Breast epithelium (tissue), 4 donors: Measurements from ENCODE around the gene ABCC2. TPM values are rescaled to one million over a fixed set of nuclear protein-coding genes. Genes with fewer than 3 reads are reported as not detected.

Source experiments
- DNase-seq, 2 donors: peaks; one replicate each; pipeline ENCODE4 v3.0.0-alpha.2; 2019; ENCODE audit warnings: low spot score in 2 of 2
- H3K27ac ChIP-seq, 2 donors: fragments of 200-600 bp; sonication (generic) in 1 of 2; one replicate each; pipeline ENCODE4 v1.5.1; 2016 to 2019; ENCODE audit warnings: mild to moderate bottlenecking in 1 of 2
- H3K27me3 ChIP-seq, 2 donors: fragments of 200-600 bp; sonication (generic) in 1 of 2; one replicate each; pipeline versions ENCODE4 v1.5.1 to v1.6.0; 2017 to 2019; ENCODE audit warnings: control low read depth in 1 of 2, mild to moderate bottlenecking in 1 of 2
- H3K36me3 ChIP-seq: fragments of 200-600 bp; one replicate; pipeline ENCODE4 v1.5.1; 2019
- H3K4me1 ChIP-seq, 2 donors: fragments of 200-600 bp; sonication (generic); one replicate each; pipeline ENCODE4 v1.5.1; 2016 to 2019; ENCODE audit warnings: control low read depth in 1 of 2
- H3K4me3 ChIP-seq, 3 donors: fragments of 200-600 bp; sonication (generic); 1 replicate in 2 of 3; 2 replicates in 1 of 3; pipeline ENCODE4 v1.5.1; 2016 to 2019; ENCODE audit warnings: mild to moderate bottlenecking in 3 of 3, moderate library complexity in 2 of 3
- H3K9me3 ChIP-seq, 2 donors: fragments of 200-600 bp; sonication (generic) in 1 of 2; one replicate each; pipeline ENCODE4 v1.5.1; 2016 to 2019; ENCODE audit warnings: control low read depth in 1 of 2
- POLR2A ChIP-seq: fragments of 450-650 bp; IDR thresholded peaks from one replicate; pipeline ENCODE4 v1.6.1; 2016; ENCODE audit warnings: antibody characterized with exemption, mild to moderate bottlenecking, moderate library complexity
- POLR2AphosphoS5 ChIP-seq, 3 donors: sonication (generic); formaldehyde crosslinking; IDR thresholded peaks; one replicate each; pipeline ENCODE4 v1.6.1; 2017; ENCODE audit warnings: antibody characterized with exemption in 3 of 3
- intact Hi-C: fragments of 100-400 bp; cut with DNase I; formaldehyde crosslinking; loops from one replicate; pipeline ENCODE4 v1.15.1; 2023; ENCODE audit warnings: low total_unique reads
- total RNA-seq, 3 donors: library from RNA; depleted of rRNA; stranded (reverse); fragments of >200 nt; gene quantifications; one replicate each; pipeline ENCODE4 v1.1.0, GENCODE V29; 2016
- TF ChIP-seq, protein P1 (sequence below), 3 donors: fragments of 450-650 bp; IDR thresholded peaks; one replicate each; pipeline ENCODE4 v1.5.1; 2016 to 2017; ENCODE audit warnings: antibody characterized with exemption in 3 of 3, mild to moderate bottlenecking in 3 of 3, moderate library complexity in 3 of 3

The ABCC2 gene
- total RNA-seq, 3 donors from 2014 or later = 2.0 to 3.1 (median 2.1) TPM

DNA sequence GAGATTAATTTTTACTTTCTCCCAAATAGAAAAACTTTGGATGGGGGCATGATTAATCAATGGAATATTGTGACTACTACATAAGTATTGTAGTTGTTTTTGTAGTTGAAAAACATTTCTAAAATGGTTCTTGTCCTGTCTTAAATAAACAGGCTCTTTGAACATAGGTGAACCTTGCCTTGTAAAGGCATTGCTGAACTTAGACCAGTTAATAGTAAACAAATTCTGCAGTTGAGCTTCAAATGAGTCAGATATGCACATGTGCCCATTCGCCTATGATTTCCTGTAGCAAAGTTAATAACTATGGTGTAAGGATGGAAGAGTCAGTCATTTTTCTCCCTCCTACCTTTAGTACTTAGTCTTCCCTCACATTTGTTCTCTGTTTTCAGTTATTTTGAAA is 27.8 kb upstream of the ABCC2 start:
- H3K9me3 ChIP-seq = no peaks in the 10 kb centered on the region
- no peak overlapping the region for H3K27ac ChIP-seq
- peaks cover 6% of the 10 kb centered on the region for H3K36me3 ChIP-seq
- H3K4me1 ChIP-seq = no peaks in the 10 kb centered on the region
- TF ChIP-seq POLR2A (no peak), POLR2AphosphoS5 (IDR thresholded peaks at IDR 0.05) (no peak)
- TF ChIP-seq, protein P1, sequence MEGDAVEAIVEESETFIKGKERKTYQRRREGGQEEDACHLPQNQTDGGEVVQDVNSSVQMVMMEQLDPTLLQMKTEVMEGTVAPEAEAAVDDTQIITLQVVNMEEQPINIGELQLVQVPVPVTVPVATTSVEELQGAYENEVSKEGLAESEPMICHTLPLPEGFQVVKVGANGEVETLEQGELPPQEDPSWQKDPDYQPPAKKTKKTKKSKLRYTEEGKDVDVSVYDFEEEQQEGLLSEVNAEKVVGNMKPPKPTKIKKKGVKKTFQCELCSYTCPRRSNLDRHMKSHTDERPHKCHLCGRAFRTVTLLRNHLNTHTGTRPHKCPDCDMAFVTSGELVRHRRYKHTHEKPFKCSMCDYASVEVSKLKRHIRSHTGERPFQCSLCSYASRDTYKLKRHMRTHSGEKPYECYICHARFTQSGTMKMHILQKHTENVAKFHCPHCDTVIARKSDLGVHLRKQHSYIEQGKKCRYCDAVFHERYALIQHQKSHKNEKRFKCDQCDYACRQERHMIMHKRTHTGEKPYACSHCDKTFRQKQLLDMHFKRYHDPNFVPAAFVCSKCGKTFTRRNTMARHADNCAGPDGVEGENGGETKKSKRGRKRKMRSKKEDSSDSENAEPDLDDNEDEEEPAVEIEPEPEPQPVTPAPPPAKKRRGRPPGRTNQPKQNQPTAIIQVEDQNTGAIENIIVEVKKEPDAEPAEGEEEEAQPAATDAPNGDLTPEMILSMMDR (IDR thresholded peaks at IDR 0.05) = no peak
- no peak for DNase-seq
- intact Hi-C loops = no loop called here
- no peak overlapping the region for H3K4me3 ChIP-seq
- no peaks in the 10 kb centered on the region for H3K27me3 ChIP-seq

DNA sequence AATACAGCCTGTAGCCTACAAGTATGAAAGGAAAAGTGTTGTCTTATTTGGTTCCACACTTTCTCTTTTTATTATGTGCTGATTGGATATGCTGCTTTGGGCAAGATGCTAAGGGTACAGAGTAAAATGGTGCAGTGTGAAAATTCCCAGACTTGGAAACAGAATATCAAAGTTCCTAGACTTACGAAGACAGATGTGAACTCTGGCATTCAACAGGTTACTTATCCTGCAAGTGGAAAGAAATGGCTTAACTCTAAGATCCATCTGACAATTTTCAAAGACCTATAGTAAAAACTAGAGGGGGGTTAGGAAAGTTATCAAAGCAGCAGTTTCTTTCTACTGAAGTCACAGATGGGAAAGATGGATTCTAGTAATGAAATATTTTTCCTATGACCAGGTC is 26.3 kb upstream of the ABCC2 start:
- Histone ChIP-seq H3K4me3 (no peak overlapping the region), H3K27me3 (no peaks in the 10 kb centered on the region), H3K4me1 (no peaks in the 10 kb centered on the region), H3K27ac (no peak overlapping the region), H3K9me3 (no peaks in the 10 kb centered on the region), H3K36me3 (peaks cover 6% of the 10 kb centered on the region)
- intact Hi-C loops = no loop called here
- TF ChIP-seq POLR2AphosphoS5 (IDR thresholded peaks at IDR 0.05) (no peak), POLR2A (no peak)
- TF ChIP-seq, protein P1 (IDR thresholded peaks at IDR 0.05) = no peak
- no peak for DNase-seq

DNA sequence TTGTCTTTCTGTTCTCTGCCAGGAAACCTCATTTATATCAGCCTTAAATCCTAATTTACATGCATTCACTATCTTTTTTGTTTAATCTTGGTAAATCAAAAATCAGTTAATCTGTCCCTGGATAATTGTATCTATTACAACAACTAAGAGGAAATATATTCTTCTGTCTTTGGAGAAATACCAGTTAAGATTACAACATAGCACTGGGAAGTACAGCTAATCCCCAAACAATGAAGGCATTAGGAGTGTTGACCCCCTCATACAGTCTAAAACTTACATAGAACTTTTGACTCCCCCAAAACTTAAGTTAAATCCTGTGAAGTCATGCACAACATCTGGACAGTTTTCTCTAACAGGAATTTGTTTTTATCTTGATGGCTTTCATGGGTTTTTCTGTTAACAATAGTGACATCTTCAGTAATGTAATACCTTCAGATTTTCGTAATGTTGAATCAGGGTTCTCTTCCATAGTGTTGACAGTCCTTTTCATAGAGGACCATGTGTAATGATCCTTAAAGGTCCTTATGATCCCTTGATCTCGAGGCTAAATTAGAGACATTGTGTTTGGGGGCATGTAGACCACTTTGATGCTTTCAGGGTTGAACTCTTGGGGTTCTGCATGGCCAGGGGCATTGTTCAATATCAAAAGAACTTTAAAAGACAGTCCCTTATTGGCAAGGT is 24.1 kb upstream of the ABCC2 start:
- DNase-seq = no peak

DNA sequence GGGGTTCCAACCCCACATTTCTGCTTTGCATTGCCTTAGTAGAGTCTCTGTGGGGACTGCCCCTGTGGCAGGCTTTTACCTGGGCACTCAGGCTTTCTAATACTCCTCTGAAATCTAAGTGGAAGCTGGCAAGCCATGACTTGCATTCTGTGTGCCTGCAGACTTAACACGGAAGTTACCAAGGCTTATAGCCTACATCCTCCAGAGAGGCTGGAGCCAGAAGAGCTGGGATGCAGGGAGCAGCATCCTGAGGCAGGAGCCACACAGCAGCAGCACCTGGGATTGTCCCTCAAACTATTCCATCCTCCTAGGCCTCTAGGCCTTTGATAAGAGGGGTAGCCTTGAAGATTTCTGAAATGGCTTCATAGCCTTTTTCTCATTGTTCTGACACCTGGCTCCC is 22.1 kb upstream of the ABCC2 start:
- intact Hi-C loops = no loop called here
- H3K4me1 ChIP-seq = no peaks in the 10 kb centered on the region
- H3K27ac ChIP-seq = no peak overlapping the region
- H3K4me3 ChIP-seq = no peak overlapping the region
- DNase-seq = no peak
- no peaks in the 10 kb centered on the region for H3K27me3 ChIP-seq
- peaks cover 6% of the 10 kb centered on the region for H3K36me3 ChIP-seq
- H3K9me3 ChIP-seq = peaks cover 0 to 6% of the 10 kb centered on the region in 2 donors
- TF ChIP-seq POLR2AphosphoS5 (IDR thresholded peaks at IDR 0.05) (no peak), POLR2A (no peak)
- TF ChIP-seq, protein P1 (IDR thresholded peaks at IDR 0.05) = no peak

More for the DNA sequence above, 24.1 kb upstream of the ABCC2 start:
- H3K27me3 ChIP-seq = no peaks in the 10 kb centered on the region
- intact Hi-C loops = no loop called here
- H3K9me3 ChIP-seq = peaks cover 0 to under 1% of the 10 kb centered on the region in 2 donors
- no peak overlapping the region for H3K27ac ChIP-seq
- H3K4me3 ChIP-seq = no peak overlapping the region
- peaks cover 6% of the 10 kb centered on the region for H3K36me3 ChIP-seq
- no peaks in the 10 kb centered on the region for H3K4me1 ChIP-seq
- no peak for TF ChIP-seq POLR2A
- TF ChIP-seq, protein P1 (IDR thresholded peaks at IDR 0.05) = no peak
- TF ChIP-seq POLR2AphosphoS5 (IDR thresholded peaks at IDR 0.05) = no peak

DNA sequence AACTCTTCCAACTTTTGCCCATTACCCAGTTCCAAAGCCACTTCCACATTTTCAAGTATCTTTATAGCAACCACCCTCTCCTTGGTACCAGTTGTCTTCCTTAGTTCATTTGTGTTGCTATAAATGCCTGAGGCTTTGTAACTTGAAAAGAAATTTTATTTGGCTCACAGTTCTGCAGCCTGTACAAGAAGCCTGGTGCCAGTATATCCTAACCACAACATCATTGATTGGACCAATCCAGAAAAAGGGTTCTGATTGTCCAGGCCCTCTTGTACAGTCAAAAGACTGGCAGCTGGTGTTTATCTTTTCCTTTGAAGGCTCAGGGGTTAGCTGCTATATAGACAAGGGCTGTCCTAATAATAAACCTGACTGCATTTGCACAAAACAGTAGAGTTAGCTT is 21.1 kb upstream of the ABCC2 start:
- intact Hi-C loops = no loop called here
- Histone ChIP-seq H3K27ac (no peak overlapping the region), H3K4me1 (no peaks in the 10 kb centered on the region), H3K36me3 (no peaks in the 10 kb centered on the region), H3K27me3 (no peaks in the 10 kb centered on the region), H3K4me3 (no peak overlapping the region), H3K9me3 (peaks cover 0 to 6% of the 10 kb centered on the region in 2 donors)
- TF ChIP-seq, protein P1 (IDR thresholded peaks at IDR 0.05) = no peak
- TF ChIP-seq POLR2AphosphoS5 (IDR thresholded peaks at IDR 0.05) (no peak), POLR2A (no peak)
- no peak for DNase-seq
